Endothelial cell of umbilical vein (primary cell): ENCODE data around the gene SLC35B2. TPM values are rescaled to one million over a fixed set of nuclear protein-coding genes. Genes with fewer than 3 reads are reported as not detected.

ENCODE experiments used
- BruUV-seq: library from RNA; stranded (reverse); fragments of 400-500 nt; replicated peaks from 2 replicates; lab custom pipeline; 2021; lab: Mats Ljungman, UMichigan
- CTCF ChIA-PET: fragments of 300-600, 350-600 bp; sonication (Branson Sonifier 250); formaldehyde crosslinking; loops from one replicate; lab custom pipeline; 2021; ENCODE audit warnings: antibody characterized with exemption, inconsistent platforms; lab: Charles Lee
- POLR2A ChIA-PET: fragments of 300-600, 350-600 bp; sonication (Branson Sonifier 250); formaldehyde crosslinking; loops from one replicate; lab custom pipeline; 2021; ENCODE audit warnings: antibody characterized with exemption, inconsistent platforms; lab: Charles Lee
- DNase-seq: peaks from one replicate; pipeline ENCODE4 v3.0.0-alpha.2; 2011; ENCODE audit warnings: low read depth, low spot score
- FAIRE-seq: peaks from 2 replicates; lab custom pipeline; 2011; peaks lifted over from hg19 to GRCh38; lab: Jason Lieb, UNC
- H2AFZ ChIP-seq: 2 replicates; pipeline ENCODE4 v1.6.0; 2012; ENCODE audit warnings: low read depth, low read length, control low read depth, inconsistent platforms
- H3K27ac ChIP-seq: 2 replicates; pipeline ENCODE4 v1.5.1; 2011; ENCODE audit warnings: low read depth, mild to moderate bottlenecking, control low read depth, low read length, moderate library complexity; ENCODE audit not compliant: insufficient read depth
- H3K27me3 ChIP-seq, 2 experiments: 2 replicates each; pipeline versions ENCODE4 v1.6.0 to v1.6.1; 2011; ENCODE audit warnings: low read length in 2 of 2, mixed read lengths in 1 of 2; ENCODE audit not compliant: control insufficient read depth in 2 of 2, insufficient read depth in 2 of 2
- H3K36me3 ChIP-seq, 2 experiments: 2 replicates in 1 of 2; 3 replicates in 1 of 2; pipeline ENCODE4 v1.5.1; 2011; ENCODE audit warnings: low read length in 2 of 2, mild to moderate bottlenecking in 1 of 2, moderate library complexity in 1 of 2; ENCODE audit not compliant: control insufficient read depth in 2 of 2, insufficient read depth in 2 of 2; ENCODE audit errors: extremely low read depth in 1 of 2
- H3K4me1 ChIP-seq: 3 replicates; pipeline ENCODE4 v1.5.1; 2011; ENCODE audit warnings: mild to moderate bottlenecking, low read length; ENCODE audit not compliant: control insufficient read depth, insufficient read depth; ENCODE audit errors: extremely low read depth
- H3K4me2 ChIP-seq: 2 replicates; pipeline ENCODE4 v1.6.1; 2011; ENCODE audit warnings: low read length, control low read depth, mixed read lengths; ENCODE audit not compliant: insufficient read depth
- H3K4me3 ChIP-seq, 3 experiments: fragments of 200-600 bp in 1 of 3; sonication (generic), shearing (Covaris generic) in 1 of 3; replicated peaks in 1 of 3; 2 replicates each; pipeline ENCODE4 v1.5.1; 2011 to 2016; ENCODE audit warnings: control low read depth in 3 of 3, low read length in 3 of 3, mild to moderate bottlenecking in 2 of 3, inconsistent platforms in 1 of 3, low read depth in 1 of 3, moderate library complexity in 1 of 3; ENCODE audit not compliant: insufficient read depth in 1 of 3
- H3K79me2 ChIP-seq: 2 replicates; pipeline ENCODE4 v1.6.0; 2012; ENCODE audit warnings: low read length, inconsistent platforms; ENCODE audit not compliant: control insufficient read depth, insufficient read depth
- H3K9ac ChIP-seq: replicated peaks from 2 replicates; pipeline ENCODE3; 2011; ENCODE audit warnings: low read length, control low read depth; ENCODE audit not compliant: insufficient read depth; ENCODE audit errors: extremely low read depth
- H3K9me1 ChIP-seq: replicated peaks from 3 replicates; pipeline ENCODE4 v1.6.0; 2011; ENCODE audit warnings: mild to moderate bottlenecking, low read length; ENCODE audit not compliant: control insufficient read depth, insufficient read depth; ENCODE audit errors: extremely low read depth
- H3K9me3 ChIP-seq: replicated peaks from 2 replicates; pipeline ENCODE4 v1.5.1; 2012; ENCODE audit warnings: low read length, inconsistent platforms; ENCODE audit not compliant: control insufficient read depth, insufficient read depth
- H4K20me1 ChIP-seq: replicated peaks from 2 replicates; pipeline ENCODE3; 2011; ENCODE audit warnings: mild to moderate bottlenecking, low read length; ENCODE audit not compliant: control insufficient read depth, insufficient read depth; ENCODE audit errors: extremely low read depth
- GATA2 ChIP-seq: IDR thresholded peaks from 2 replicates; pipeline ENCODE4 v1.7.0; 2011; ENCODE audit warnings: low read depth, mild to moderate bottlenecking, moderate library complexity, mixed read lengths, low read length; ENCODE audit not compliant: insufficient read length, insufficient read depth
- MYC ChIP-seq: IDR thresholded peaks from one replicate; pipeline ENCODE4 v1.6.1; 2011; ENCODE audit warnings: mild to moderate bottlenecking, low read depth, low read length
- POLR2A ChIP-seq: IDR thresholded peaks from 2 replicates; pipeline ENCODE4 v1.6.1; 2012; ENCODE audit warnings: low read depth, mild to moderate bottlenecking, control low read depth, low read length
- POLR2AphosphoS5 ChIP-seq: IDR thresholded peaks from 2 replicates; pipeline ENCODE4 v1.6.1; 2012; ENCODE audit warnings: low read depth, mild to moderate bottlenecking, control low read depth, low read length, moderate library complexity; ENCODE audit not compliant: insufficient read depth
- dilution Hi-C: fragments of 300-500 bp; cut with MboI; formaldehyde crosslinking; loops from one replicate; pipeline ENCODE4 v1.15.0; 2019; ENCODE audit warnings: low sequenced_read_pairs; ENCODE audit not compliant: extremely low pct_ligation_motif_present
- intact Hi-C: fragments of 100-400 bp; cut with micrococcal nuclease; formaldehyde crosslinking; loops from one replicate; pipeline ENCODE4 v1.10.0; 2022
- polyA plus RNA-seq, 4 experiments: library from polyadenylated mRNA; depleted of rRNA in 3 of 4; stranded (reverse) in 3 of 4; unstranded in 1 of 4; fragments of >200 nt; gene quantifications; 2 replicates each; pipeline versions ENCODE4 v1.2.1 to v1.2.3, GENCODE V29; 2011 to 2012; ENCODE audit warnings: missing spikeins in 1 of 4
- total RNA-seq: library from RNA; stranded (reverse); gene quantifications from 2 replicates; pipeline ENCODE4 v1.2.3, GENCODE V29; 2021
- TF ChIP-seq, protein P1 (sequence below): IDR thresholded peaks from 2 replicates; pipeline ENCODE4 v1.6.1; 2011; ENCODE audit not compliant: insufficient read depth, insufficient read length

The SLC35B2 gene
- total and polyA plus RNA-seq, 2 donors (not counting 3 experiments of a cell fraction or from before 2014, with no cell fraction given), result 53.4 to 112 TPM

DNA sequence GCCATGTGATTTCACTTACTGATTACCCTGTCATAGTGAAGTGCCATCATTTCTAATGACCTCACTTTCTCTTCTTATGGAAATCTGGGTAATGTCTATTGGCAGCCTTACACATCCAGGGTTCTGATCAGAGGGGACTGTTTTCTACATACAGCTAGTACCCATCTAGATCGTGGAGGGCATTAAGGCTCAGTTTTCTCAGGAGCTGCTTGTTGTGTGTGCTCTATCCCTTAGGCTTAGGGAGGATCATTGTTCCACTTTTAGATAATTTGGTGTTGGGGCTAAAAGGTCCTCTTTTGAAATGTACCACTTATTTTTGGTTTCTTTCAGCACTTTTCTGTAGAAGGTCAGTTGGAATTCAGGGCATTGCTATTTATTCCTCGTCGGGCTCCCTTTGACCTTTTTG lies 6.6 kb downstream of the SLC35B2 start:
- Histone ChIP-seq H3K4me1 (peaks cover 28% of the 10 kb centered on the region), H3K36me3 (peaks cover 45 to 50% of the 10 kb centered on the region in 2 experiments), H3K4me2 (peak overlapping the region; percentile 13), H3K4me3 (no peak overlapping the region), H3K9ac (no peak overlapping the region), H3K9me1 (no peaks in the 10 kb centered on the region), H3K9me3 (no peaks in the 10 kb centered on the region), H3K79me2 (peaks cover 65% of the 10 kb centered on the region), H3K27ac (no peak overlapping the region), H4K20me1 (peaks cover 9% of the 10 kb centered on the region), H3K27me3 (no peaks in the 10 kb centered on the region), H2AFZ (no peak overlapping the region)
- POLR2A ChIA-PET, result no interaction called here
- DNase-seq, result no peak
- intact Hi-C loops (no loop called here), dilution Hi-C loops (no loop called here)
- TF ChIP-seq MYC (no peak), POLR2AphosphoS5 (peak; percentile 16)
- TF ChIP-seq, protein P1, sequence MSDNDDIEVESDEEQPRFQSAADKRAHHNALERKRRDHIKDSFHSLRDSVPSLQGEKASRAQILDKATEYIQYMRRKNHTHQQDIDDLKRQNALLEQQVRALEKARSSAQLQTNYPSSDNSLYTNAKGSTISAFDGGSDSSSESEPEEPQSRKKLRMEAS, result no peak
- no peak for FAIRE-seq
- CTCF ChIA-PET, result no interaction called here
- no TSS peak for BruUV-seq

- H3K27me3 ChIP-seq, result no peaks in the 10 kb centered on the region
- POLR2A ChIA-PET, result no interaction called here
- H3K9me3 ChIP-seq, result no peaks in the 10 kb centered on the region
- TF ChIP-seq POLR2A, result peak; percentile 56
- no peak for TF ChIP-seq GATA2
- H2AFZ ChIP-seq, result no peak overlapping the region
- H3K36me3 ChIP-seq, result peaks cover 45 to 48% of the 10 kb centered on the region in 2 experiments
- peaks cover 26% of the 10 kb centered on the region for H3K4me1 ChIP-seq
- H3K4me3 ChIP-seq, result no peak overlapping the region
- DNase-seq (no peak), FAIRE-seq (no peak)
- H3K79me2 ChIP-seq, result peaks cover 64% of the 10 kb centered on the region
- intact Hi-C loops, result no loop called here
- dilution Hi-C loops, result no loop called here
- CTCF ChIA-PET, result no interaction called here
- no peak overlapping the region for H3K27ac ChIP-seq
- H4K20me1 ChIP-seq, result peaks cover 9% of the 10 kb centered on the region
- no peaks in the 10 kb centered on the region for H3K9me1 ChIP-seq
- BruUV-seq, result TSS peak; percentile 17
- H3K4me2 ChIP-seq, result peak overlapping the region; percentile 13
- H3K9ac ChIP-seq, result no peak overlapping the region
Observed at GRCh38 chr6:44250067-44250717, 7.1 kb downstream of the SLC35B2 start.
